GM12874 (cell line): ENCODE data around the gene TUBA4A.

Experiments
- CTCF ChIP-seq: IDR thresholded peaks from 2 replicates; pipeline ENCODE4 v1.5.1; 2011; ENCODE audit warnings: low read depth, mild to moderate bottlenecking, control low read depth, low read length, moderate library complexity; ENCODE audit not compliant: insufficient read depth

Gene TUBA4A

GRCh38 chr2:219249203-219249980 lies 4.3 kb downstream of the TUBA4A start:
- TF ChIP-seq CTCF = no peak

GRCh38 chr2:219248845-219249202 lies 4.9 kb downstream of the TUBA4A start:
- no peak for TF ChIP-seq CTCF

- TF ChIP-seq CTCF = no peak
These were observed 5.8 kb downstream of the TUBA4A start for GRCh38 chr2:219247678-219248642.

GRCh38 chr2:219246559-219246958 lies 7.2 kb downstream of the TUBA4A start:
- no peak for TF ChIP-seq CTCF

- TF ChIP-seq CTCF = no peak
These were observed 7.9 kb downstream of the TUBA4A start for GRCh38 chr2:219245899-219246230.

GRCh38 chr2:219245148-219245898 lies 8.4 kb downstream of the TUBA4A start, which contains the start of the genes GLB1L and STK16:
Gene GLB1L, minus strand, starts transcription at chr2:219245444. Its CDS starts 1,871 bp downstream, at chr2:219243573.
Gene STK16, plus strand, starts transcription at chr2:219245479. Its CDS starts 521 bp downstream, at chr2:219246000.
- no peak for TF ChIP-seq CTCF

GRCh38 chr2:219244789-219245147 lies 8.9 kb downstream of the TUBA4A start:
- TF ChIP-seq CTCF = no peak
